HEK293T (cell line): ENCODE measurements around the gene CPVL.

Experiments used
- CTCF ChIA-PET: fragments of 350-600 bp; formaldehyde crosslinking; extraction: SDS; loops from one replicate; lab custom pipeline; 2021; ENCODE audit warnings: antibody characterized with exemption, inconsistent platforms; lab: Yijun Ruan, JAX
- POLR2A ChIA-PET: fragments of 350-600 bp; formaldehyde crosslinking; extraction: SDS; loops from one replicate; lab custom pipeline; 2020; ENCODE audit warnings: antibody characterized with exemption, inconsistent platforms; lab: Yijun Ruan, JAX
- DNase-seq: peaks from one replicate; pipeline ENCODE4 v3.0.0; 2012; ENCODE audit warnings: mixed read lengths; ENCODE audit errors: extremely low spot score
- ARNT ChIP-seq: fragments of 450-650 bp; IDR thresholded peaks from 2 replicates; pipeline ENCODE4 v1.6.1; 2017; ENCODE audit warnings: mild to moderate bottlenecking
- BHLHE40 ChIP-seq: fragments of 450-650 bp; IDR thresholded peaks from 2 replicates; pipeline ENCODE4 v1.6.1; 2016; ENCODE audit warnings: mild to moderate bottlenecking, moderate library complexity, borderline replicate concordance
- CTBP1 ChIP-seq: fragments of 450-650 bp; IDR thresholded peaks from 2 replicates; pipeline ENCODE4 v1.6.1; 2016; ENCODE audit warnings: borderline replicate concordance
- ELF4 ChIP-seq: fragments of 450-650 bp; IDR thresholded peaks from 2 replicates; pipeline ENCODE4 v1.6.1; 2017; ENCODE audit warnings: antibody characterized with exemption
- FOXA1 ChIP-seq: fragments of 450-650 bp; IDR thresholded peaks from 2 replicates; pipeline ENCODE4 v1.6.1; 2016; ENCODE audit warnings: mild to moderate bottlenecking
- FOXK2 ChIP-seq: fragments of 450-650 bp; IDR thresholded peaks from 2 replicates; pipeline ENCODE4 v1.6.1; 2016; ENCODE audit warnings: mild to moderate bottlenecking
- FOXM1 ChIP-seq: fragments of 450-650 bp; IDR thresholded peaks from 2 replicates; pipeline ENCODE4 v1.6.1; 2017; ENCODE audit warnings: mild to moderate bottlenecking, borderline replicate concordance
- HDGF ChIP-seq: fragments of 450-650 bp; IDR thresholded peaks from 2 replicates; pipeline ENCODE4 v1.6.1; 2017; ENCODE audit warnings: antibody characterized with exemption, borderline replicate concordance
- L3MBTL2 ChIP-seq: fragments of 450-650 bp; conservative IDR thresholded peaks from 2 replicates; pipeline ENCODE4 v1.6.1; 2016; ENCODE audit warnings: mild to moderate bottlenecking
- LEF1 ChIP-seq: fragments of 450-650 bp; IDR thresholded peaks from 2 replicates; pipeline ENCODE4 v1.6.1; 2017; ENCODE audit warnings: mild to moderate bottlenecking, borderline replicate concordance
- NFRKB ChIP-seq: fragments of 450-650 bp; IDR thresholded peaks from 2 replicates; pipeline ENCODE4 v1.6.1; 2016; ENCODE audit warnings: mild to moderate bottlenecking, moderate library complexity
- PKNOX1 ChIP-seq: fragments of 450-650 bp; IDR thresholded peaks from 2 replicates; pipeline ENCODE4 v1.6.1; 2016
- SP1 ChIP-seq: fragments of 450-650 bp; IDR thresholded peaks from 2 replicates; pipeline ENCODE4 v1.6.1; 2017
- SUZ12 ChIP-seq: fragments of 450-650 bp; IDR thresholded peaks from 2 replicates; pipeline ENCODE4 v1.6.1; 2016; ENCODE audit warnings: mild to moderate bottlenecking
- TARDBP ChIP-seq: fragments of 450-650 bp; IDR thresholded peaks from 2 replicates; pipeline ENCODE4 v1.6.1; 2016
- ZNF384 ChIP-seq: fragments of 450-650 bp; IDR thresholded peaks from 2 replicates; pipeline ENCODE4 v1.6.1; 2016

Gene CPVL

GRCh38 chr7:29143751-29144150, 2.6 kb downstream of the CPVL start:
- no peak for DNase-seq
- ChIA-PET POLR2A (no interaction called here), CTCF (interaction anchor here (0.6 to 0.7 kb wide), 2 partner anchors 12 to 519 kb away, joined by 3 to 8 read pairs; no protein-coding TSS in a partner anchor)
- no peak for TF ChIP-seq FOXA1
- TF ChIP-seq ZNF384 = no peak
- no peak for TF ChIP-seq FOXM1
- no peak for TF ChIP-seq BHLHE40
- no peak for TF ChIP-seq L3MBTL2
- TF ChIP-seq ARNT = no peak
- no peak for TF ChIP-seq ELF4
- TF ChIP-seq SUZ12 = no peak
- no peak for TF ChIP-seq CTBP1
- TF ChIP-seq HDGF = no peak
- TF ChIP-seq PKNOX1 = no peak
- no peak for TF ChIP-seq TARDBP
- TF ChIP-seq NFRKB = no peak
- no peak for TF ChIP-seq LEF1
- no peak for TF ChIP-seq SP1

DNA sequence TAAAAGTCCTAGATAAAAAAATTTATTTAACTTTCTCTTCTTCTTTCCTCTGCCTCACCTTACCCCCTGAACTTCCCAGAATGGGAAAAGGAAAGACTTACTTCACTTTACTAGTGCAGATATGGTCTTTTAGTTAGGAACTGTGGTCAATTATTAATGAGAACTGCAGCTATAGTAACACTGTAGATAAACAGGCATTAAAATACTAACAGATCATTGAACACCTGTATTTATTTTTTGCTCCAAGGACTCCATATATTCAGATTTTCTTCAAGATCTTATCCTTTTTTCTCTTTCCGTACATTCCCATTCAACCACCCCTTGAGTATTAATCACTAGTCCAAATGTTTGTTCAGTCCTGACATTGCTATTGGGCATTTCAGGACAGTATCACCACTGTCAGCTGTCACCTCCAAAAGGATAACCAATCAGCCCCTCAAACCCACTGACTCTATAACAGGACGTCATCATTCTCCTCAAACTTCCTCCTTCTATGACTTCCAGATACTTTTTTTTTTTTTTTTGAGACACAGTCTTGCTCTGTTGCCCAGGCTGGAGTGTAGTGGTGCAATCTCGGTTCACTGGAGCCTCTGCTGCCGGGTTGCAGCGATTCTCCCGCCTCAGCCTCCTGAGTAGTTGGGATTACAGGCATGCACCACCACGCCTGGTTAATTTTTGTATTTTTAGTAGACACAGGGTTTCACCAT, 4.2 kb downstream of the CPVL start:
- DNase-seq = no peak
- no peak for TF ChIP-seq FOXA1
- TF ChIP-seq NFRKB = no peak
- TF ChIP-seq ELF4 = no peak
- TF ChIP-seq FOXK2 = no peak
- no peak for TF ChIP-seq BHLHE40
- TF ChIP-seq TARDBP = no peak
- TF ChIP-seq LEF1 = no peak
- TF ChIP-seq CTBP1 = no peak
- TF ChIP-seq SP1 = no peak
- no peak for TF ChIP-seq L3MBTL2
- no peak for TF ChIP-seq PKNOX1
- no peak for TF ChIP-seq ZNF384
- no peak for TF ChIP-seq FOXM1
- TF ChIP-seq ARNT = no peak
- TF ChIP-seq SUZ12 = no peak
- no peak for TF ChIP-seq HDGF
- ChIA-PET POLR2A (no interaction called here), CTCF (interaction anchor here (0.8 kb wide), 1 partner anchor 14 kb away, joined by 4 read pairs; no protein-coding TSS in a partner anchor)

DNA sequence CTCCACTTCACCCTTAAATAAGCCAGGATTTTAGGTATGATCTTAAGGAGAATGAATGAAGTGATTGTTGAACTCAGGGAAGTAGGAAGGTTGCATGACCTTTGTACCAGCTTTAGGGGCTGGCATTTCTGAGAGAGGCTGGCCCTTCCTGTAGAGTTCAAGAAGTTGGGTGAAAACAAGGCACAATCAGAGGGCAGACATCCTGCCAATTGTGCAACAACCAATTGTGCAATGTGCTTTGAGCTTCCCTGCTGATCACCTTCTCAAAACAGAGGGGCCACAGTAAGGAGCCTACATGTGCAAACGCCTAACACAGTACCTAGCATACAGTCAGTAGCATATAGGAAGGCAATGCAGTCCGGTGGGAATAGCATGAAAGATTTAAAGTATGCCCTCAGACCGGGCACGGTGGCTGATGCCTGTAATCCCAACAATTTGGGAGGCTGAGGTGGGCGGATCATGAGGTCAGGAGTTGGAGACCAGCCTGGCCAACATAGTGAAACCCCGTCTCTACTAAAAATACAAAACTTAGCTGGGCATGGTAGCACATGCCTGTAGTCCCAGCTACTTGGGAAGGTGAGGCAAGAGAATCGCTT, 5.4 kb downstream of the CPVL start:
- POLR2A ChIA-PET = no interaction called here
- TF ChIP-seq HDGF (no peak), CTBP1 (no peak), TARDBP (no peak), FOXA1 (no peak), NFRKB (no peak), ZNF384 (no peak), BHLHE40 (no peak), SP1 (no peak), ELF4 (no peak), PKNOX1 (no peak), SUZ12 (no peak), FOXK2 (no peak), LEF1 (no peak), ARNT (no peak), FOXM1 (no peak), L3MBTL2 (no peak)
- CTCF ChIA-PET = interaction anchor here (0.5 kb wide), 1 partner anchor 146 kb away, joined by 5 read pairs; no protein-coding TSS in a partner anchor
- DNase-seq = no peak

DNA sequence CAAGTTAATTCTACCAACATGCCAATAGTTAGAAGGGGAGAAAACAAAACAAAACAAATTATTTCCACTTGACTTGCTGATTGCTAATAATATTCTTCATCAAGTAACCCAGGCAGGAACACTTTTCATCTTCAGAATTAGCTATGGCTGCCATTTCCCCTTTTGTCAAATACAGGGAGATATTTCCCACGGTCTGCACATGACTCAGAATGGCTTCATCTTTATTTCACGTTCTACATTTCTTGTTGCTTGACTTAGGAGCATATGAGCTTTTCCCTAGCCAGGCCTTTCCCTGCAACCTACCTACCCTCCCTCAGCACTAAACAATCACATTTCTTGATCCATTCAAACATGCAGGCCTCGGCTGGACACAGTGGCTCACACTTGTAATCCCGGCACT, 6.5 kb downstream of the CPVL start:
- POLR2A ChIA-PET = no interaction called here
- TF ChIP-seq PKNOX1 (no peak), CTBP1 (no peak), HDGF (no peak), NFRKB (no peak), ZNF384 (no peak), SP1 (no peak), LEF1 (no peak), L3MBTL2 (no peak), FOXK2 (no peak)
- CTCF ChIA-PET = no interaction called here
- no peak for DNase-seq

- CTCF ChIA-PET = no interaction called here
- no peak for DNase-seq
- TF ChIP-seq FOXK2 (no peak), L3MBTL2 (no peak), LEF1 (no peak), FOXM1 (no peak), CTBP1 (no peak), SUZ12 (no peak), BHLHE40 (no peak), PKNOX1 (no peak), ARNT (no peak), ELF4 (no peak), NFRKB (no peak), ZNF384 (no peak), HDGF (no peak), SP1 (no peak), FOXA1 (no peak), TARDBP (no peak)
- POLR2A ChIA-PET = no interaction called here
Observed at GRCh38 chr7:29139191-29139590, 7.1 kb downstream of the CPVL start.
